Dedifferentiated amniotic fluid mesenchymal stem cell (primary cell): ENCODE results near the gene SMARCA4.

ENCODE experiments used
- DNase-seq: peaks from one replicate; pipeline ENCODE4 v3.0.0-alpha.2; 2016; ENCODE audit errors: extremely low spot score

SMARCA4 gene

DNA sequence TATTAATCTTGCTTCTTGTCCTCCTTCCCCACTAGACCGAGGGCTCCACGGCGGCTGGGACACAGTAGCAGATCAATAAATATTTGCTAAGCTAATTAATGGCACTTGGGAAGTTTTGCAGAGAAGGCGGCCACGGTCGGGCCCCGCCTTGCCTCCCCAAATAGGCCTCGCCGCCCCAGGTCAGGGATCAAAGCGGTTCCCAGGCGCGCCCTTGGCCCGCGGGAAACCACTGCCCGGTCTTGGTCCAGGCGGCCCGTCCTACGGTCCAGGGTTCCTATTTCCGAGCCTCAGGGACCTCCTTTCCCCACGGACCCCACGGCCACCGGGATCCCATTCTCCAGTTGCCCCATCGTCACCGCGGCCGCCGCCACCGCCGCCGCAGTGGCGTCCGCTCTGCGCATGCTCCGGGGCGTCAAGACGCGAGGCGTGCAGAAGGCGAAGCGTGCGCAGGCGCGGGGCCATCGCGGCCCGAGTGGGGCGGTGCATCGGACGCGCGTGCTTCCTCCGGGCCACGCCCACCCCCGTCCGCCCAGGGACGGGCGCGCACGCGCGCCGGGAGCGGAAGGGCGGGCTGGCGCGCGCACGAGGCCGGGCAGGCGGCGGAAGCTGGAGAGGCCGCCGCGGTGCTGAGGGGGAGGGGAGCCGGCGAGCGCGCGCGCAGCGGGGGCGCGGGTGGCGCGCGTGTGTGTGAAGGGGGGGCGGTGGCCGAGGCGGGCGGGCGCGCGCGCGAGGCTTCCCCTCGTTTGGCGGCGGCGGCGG, at the start of gene SMARCA4:
Gene SMARCA4, plus strand, starts transcription at position 717 of the 759 bp plus-strand sequence. CDS start 23,122 bp downstream, outside the sequence.
- peak; percentile 92 for DNase-seq

DNA sequence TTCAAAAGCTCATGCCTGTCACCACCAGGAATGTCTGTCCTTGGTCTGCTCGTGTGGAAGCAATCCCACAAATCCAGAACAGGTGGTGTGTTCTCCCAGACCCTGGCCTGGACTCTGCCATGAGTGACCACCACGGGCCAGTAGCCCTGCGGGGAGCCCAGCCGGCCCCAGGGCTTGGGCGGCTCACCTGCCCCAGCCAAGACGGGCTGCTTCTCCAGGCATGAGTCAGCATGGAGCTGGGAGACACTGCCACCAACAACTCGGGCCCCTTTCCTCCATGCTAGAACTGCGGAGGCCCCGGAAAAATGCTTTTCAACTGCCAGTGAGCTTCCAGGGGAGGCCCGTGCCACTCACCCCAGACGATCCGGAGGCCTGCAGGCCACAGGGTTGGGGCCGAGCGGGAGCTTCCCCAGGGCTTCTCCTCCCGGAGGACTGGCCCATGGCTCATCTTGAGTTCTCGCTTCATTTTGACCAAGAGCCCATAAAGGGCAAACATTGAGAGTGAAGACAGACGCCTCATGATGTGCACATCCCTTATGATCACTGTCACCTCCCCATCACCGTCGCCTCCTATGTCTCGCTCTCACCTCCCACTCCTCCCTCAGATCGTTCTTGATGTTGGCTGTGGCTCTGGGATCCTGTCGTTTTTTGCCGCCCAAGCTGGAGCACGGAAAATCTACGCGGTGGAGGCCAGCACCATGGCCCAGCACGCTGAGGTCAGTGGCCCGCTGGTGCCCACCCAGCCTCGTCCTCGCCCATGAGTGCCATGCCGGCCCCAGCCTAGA, 49.1 kb upstream of the SMARCA4 start:
- DNase-seq, result no peak

DNA sequence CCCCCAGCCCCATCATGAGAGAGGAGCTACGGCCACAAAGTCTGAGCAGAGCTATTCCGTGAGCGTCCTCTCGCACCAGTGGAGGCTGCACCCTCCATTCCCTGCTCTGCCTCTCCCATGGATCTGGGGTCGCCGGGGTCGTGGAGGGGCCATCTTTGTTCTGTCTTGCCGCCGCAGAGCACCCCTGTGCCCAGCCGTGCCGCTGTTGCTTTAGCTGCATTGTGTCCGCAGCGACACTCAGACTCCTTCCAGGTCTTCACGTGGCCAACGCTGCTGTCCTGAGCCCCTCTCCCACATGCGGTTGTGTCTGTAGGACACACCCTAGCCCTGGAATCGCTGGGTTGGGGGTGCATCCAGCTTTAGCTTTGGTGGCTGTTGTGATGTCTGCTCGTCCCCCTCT, 48.2 kb upstream of the SMARCA4 start:
- DNase-seq, result no peak

DNA sequence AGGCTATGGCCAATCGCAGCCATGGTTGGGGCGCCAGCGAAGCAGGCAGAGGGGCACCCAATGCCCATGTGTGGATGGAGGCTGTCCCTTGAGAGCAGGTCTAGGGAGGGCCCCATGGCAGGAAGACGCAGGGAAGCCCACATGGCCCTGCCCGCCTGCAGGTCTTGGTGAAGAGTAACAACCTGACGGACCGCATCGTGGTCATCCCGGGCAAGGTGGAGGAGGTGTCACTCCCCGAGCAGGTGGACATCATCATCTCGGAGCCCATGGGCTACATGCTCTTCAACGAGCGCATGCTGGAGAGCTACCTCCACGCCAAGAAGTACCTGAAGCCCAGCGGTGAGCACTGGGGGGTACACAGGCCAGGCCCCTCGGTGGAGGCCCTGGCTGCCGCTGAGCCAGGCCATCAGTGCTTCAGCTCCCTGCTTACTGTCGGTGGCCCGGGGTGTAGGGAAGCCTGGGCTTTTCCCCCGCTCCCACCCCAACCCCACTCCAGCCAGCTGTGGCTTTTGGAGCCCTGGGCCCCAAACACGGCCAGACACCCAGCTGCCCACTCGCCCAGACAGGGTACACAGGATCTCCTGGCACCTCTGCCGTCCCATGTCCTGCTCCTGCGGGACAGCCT, 47.0 kb upstream of the SMARCA4 start:
- no peak for DNase-seq

DNA sequence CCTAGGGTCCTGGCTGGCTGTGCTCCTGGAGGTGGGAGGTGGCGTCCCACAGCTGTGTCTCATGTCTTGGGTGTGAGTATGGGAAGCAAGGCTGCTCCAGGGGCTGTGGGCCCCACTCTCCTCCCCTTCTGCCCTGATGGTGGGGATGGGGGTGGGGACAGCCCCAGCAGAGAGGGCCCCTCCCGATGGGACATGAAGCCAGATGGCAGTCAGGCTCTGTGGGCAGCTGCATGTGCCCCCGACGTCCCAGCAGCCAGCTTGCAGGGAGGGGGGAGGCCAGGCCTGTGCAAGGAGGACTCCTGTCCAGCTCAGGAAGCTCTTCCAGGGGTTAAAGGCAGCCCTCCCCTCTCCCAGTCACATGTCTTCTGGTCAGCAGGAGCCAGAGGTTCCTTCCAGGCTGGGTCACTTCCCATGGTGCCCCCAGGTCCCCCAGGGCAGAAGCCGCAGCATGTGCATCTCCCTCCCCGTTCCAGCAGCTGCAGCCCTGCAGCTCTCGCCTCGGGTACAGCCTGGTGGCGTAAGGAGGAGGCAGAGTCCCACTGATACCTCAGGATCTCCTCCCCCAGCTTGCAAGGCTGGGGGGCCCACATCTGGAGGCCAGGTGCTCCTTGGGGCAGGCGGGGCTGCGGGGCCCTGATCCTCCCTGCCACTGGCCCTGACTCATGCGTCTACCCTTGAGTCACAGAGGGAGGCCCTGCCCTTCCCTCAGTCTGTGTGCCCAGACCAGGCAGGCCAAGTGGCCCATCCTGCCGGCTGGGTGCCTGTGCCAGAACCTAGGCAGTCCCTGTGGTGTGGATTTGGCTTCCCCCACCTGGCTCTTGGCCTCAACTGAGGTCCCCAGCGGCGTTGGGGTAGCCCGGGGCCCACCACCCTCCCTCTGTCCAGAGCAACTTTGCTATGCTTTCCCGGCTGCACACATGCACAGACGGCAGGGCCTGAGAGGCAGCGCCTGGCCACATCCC, 45.4 kb upstream of the SMARCA4 start:
- DNase-seq, result peak; percentile 26

DNA sequence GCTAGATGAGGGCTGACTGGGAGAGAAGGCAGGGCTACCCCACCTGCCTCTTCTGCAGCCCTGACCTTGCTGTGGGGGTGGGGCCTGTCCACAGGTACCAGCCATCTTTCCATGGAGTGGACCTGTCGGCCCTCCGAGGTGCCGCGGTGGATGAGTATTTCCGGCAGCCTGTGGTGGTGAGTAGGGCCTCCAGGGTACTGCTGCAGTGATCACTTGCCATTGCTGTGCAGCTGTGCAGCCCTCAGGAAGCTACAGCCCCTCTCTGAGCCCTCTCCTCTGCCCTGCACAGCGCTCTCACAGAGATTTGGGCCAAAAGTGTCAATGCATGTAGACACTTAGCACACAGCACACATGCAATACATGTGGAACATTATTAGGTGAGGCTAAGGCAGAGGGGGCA, 44.2 kb upstream of the SMARCA4 start:
- no peak for DNase-seq

DNA sequence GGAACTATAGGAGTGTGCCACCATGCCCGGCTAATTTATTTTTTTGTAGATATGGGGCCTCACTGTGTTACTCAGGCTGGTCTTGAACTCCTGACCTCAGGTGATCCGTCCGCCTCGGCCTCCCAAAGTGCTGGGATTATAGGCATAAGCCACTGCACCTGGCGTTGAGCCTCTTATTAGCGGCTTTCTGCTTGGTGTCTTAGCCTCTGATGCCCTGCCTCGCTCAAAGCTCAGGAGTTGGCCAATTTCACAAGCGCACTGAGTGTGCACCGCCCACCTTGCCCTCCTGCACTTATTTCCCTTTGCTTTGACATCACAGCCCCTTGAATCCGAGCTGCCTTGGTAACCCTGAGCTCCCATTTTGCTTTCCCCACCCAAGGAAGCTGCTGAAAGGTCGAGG, 42.5 kb upstream of the SMARCA4 start:
- no peak for DNase-seq

DNA sequence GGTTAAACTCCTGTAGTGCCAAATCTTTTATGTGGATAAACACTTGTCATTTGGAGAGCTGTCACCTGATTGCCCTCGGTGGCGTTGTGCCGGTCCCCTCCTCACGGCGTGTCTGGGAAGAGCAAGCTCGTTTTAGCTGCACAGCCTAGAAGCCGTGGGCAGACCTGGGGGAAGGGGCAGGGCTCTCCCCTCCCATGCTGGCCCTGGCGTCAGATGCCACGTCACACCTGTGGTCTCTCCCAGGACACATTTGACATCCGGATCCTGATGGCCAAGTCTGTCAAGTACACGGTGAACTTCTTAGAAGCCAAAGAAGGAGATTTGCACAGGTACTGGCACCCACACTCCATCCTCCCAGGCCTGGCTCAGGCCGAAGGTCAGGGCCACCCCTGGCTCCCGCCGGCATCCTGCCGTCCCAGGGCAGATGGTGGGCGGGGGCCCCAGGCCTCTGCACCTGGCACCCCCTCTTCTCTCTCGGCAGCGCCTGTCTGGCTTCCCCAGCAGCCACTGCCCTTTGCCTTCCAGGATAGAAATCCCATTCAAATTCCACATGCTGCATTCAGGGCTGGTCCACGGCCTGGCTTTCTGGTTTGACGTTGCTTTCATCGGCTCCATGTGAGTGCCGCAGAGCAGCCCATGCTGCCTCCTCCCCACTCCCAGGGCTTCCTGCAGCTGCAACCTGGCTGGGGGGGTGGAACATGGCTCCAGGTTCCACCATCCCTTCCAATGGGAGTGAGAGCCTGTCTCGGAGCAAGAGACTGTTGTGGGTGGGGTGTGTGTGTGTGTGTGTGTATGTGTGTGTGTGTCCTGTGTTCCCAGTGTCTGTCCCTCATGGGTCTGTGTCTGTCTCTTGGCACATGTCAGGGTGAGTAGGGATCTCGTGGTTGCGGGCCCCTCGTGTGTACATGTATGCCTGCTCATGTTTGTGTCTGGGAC, 41.2 kb upstream of the SMARCA4 start:
- no peak for DNase-seq

DNA sequence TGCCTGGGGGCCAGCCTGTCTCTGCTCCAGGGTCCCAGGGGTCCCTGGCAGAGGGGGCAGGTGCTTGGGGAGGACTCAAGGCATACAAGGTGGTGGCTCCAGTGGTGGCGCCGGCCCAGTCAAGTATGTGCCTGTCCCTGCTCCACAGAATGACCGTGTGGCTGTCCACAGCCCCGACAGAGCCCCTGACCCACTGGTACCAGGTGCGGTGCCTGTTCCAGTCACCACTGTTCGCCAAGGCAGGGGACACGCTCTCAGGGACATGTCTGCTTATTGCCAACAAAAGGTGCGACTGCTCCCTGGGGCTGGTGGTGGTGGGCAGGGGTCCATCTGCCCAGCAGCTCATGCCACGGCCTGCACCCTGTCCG, 40.6 kb upstream of the SMARCA4 start:
- DNase-seq, result no peak

DNA sequence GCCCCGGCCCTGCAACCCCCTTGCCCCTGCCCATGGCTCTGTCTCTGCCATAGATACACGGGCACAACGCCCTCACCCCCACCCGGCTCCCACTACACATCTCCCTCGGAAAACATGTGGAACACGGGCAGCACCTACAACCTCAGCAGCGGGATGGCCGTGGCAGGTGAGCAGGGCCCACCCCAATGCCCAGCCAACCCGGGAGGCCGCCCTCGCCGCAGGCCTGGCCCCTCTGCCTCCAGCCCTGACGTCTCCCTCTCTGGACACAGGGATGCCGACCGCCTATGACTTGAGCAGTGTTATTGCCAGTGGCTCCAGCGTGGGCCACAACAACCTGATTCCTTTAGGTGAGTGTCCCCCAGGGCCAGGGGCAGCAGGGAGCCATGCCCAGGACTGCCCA, 40.0 kb upstream of the SMARCA4 start:
- no peak for DNase-seq

DNA sequence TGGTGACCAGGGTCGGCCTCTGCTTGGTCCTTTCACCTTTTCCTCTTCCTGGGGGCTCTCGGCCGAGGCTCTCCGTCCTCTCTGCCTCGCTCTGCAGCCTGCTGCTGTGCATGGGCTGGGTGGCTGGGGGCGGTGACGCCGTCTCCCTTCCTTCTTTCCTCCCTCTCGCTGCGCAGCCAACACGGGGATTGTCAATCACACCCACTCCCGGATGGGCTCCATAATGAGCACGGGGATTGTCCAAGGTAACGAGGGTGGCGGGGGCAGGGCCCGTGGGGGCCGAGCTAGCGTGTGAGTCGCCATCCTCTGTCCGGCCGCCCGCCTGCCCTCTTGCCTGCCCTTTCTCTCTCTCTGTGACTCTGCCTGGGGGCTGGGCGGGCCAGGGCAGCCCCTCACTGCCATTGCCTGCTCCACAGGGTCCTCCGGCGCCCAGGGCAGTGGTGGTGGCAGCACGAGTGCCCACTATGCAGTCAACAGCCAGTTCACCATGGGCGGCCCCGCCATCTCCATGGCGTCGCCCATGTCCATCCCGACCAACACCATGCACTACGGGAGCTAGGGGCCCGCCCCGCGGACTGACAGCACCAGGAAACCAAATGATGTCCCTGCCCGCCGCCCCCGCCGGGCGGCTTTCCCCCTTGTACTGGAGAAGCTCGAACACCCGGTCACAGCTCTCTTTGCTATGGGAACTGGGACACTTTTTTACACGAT, 39.5 kb upstream of the SMARCA4 start:
- DNase-seq, result no peak

DNA sequence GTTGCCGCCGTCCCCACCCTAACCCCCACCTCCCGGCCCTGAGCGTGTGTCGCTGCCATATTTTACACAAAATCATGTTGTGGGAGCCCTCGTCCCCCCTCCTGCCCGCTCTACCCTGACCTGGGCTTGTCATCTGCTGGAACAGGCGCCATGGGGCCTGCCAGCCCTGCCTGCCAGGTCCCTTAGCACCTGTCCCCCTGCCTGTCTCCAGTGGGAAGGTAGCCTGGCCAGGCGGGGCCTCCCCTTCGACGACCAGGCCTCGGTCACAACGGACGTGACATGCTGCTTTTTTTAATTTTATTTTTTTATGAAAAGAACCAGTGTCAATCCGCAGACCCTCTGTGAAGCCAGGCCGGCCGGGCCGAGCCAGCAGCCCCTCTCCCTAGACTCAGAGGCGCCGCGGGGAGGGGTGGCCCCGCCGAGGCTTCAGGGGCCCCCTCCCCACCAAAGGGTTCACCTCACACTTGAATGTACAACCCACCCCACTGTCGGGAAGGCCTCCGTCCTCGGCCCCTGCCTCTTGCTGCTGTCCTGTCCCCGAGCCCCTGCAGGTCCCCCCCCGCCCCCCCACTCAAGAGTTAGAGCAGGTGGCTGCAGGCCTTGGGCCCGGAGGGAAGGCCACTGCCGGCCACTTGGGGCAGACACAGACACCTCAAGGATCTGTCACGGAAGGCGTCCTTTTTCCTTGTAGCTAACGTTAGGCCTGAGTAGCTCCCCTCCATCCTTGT, 38.8 kb upstream of the SMARCA4 start:
- no peak for DNase-seq

DNA sequence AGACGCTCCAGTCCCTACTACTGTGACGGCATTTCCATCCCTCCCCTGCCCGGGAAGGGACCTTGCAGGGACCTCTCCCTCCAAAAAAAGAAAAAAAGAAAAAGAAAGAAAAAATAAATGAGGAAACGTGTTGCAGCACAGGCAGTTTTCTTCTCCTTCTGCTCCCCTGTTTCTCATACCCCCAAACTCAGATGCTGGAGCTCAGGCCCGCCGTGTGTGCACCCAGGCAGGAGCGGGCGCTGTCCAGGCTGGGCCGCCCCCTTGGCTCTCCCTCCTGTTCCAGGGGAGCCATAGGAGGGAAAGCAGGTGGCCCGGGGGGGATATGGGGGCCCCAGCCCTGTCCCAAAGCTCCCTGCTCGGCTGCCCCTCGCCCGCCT, 38.2 kb upstream of the SMARCA4 start:
- DNase-seq, result no peak

DNA sequence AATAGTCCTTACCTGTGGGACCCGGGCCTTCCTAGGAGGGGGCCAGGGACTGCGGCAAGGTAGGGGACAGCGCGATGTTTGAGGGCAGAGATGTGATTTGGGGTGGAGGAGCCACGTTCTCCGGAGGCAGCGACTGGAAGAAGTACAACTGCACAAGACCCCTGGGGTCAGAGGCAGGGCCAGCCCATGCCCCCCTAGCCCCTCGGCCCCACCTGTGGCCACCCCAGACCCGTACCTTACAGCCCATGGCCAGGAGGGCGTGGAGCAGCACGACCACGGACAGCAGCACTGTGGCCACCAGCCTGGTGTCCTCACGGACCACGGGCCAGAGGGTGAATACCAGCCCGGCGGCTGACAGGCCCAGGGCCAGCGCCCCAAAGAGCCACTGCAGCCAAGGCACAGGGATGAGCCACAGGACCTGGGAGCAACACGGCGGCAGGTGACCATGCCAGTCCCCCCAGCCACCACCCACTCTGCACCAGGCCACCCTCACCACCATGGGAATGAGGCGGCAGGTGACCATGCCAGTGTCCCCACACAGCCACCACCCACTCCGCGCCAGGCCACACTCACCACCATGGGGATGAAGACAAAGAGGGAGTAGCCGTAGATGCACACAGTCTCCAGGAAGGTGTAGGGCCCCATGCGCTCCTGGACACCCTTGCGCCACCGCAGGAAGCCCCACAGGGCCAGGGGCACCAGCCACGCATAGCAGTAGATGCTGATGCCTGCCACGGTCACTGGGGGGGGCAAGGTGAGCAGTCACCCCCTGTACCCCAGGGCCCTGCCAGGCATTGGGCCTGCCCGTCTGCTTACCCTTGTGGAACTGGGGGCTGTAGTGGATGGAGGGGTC, 37.3 kb upstream of the SMARCA4 start:
- DNase-seq, result no peak

DNA sequence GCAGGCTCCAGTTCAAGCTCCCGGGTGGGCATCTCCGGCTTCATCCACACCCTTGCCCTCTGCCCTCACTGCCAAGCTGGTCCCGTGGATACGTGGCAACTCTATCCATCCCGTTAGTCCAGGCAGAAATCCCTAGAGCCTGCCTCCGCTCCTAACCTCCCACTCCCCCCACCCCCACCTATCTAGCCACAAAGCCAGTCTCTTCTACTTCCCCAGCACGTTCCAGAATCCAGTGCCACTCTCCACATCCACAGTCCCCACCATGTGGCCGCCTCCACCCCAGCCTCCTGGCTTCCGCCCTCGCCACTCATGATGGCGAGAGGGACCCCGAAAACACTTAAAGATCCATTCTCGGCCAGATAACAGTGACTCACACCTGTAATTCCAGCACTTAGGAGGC, 36.2 kb upstream of the SMARCA4 start:
- DNase-seq, result no peak

DNA sequence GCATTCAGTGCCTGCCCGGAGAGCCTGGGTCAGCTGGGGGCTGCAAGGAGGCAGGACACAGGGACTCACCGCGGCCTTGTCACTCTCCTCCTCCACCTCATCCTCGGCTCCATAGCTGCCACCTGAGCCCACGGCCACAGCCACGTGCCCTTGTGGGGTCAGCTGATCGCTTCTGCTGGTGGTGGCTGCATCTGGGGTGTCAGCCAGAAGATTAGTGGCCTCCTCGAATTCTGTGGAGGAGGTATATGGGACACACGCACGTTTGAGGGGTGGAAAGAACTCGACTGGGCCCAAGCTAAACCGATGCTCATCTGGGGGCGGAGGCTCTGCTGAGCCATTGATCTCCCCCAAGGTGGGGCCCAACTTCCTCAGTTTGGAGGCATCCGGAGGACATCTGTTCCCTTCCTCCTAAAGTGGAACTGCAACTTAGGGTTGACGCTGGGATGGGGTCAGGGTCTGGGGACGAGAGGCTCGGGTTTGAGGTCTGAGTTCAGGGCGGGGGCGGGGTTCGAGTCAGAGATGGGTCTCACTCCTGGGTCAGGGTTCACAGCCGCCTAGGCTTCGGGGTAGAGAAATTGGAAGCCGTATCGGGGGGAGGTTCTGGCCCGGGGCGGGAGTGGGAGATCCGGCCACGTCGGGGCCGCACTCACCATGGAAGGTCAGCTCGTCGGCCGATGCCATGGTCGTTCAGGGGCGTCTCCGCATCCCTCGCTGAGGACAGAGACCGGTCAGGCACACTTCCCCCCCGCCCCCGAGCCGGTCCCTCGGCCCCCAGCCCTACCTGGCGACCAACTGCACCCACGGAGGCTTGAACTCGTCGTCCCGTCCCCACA, 32.9 kb upstream of the SMARCA4 start:
- no peak for DNase-seq
